Panc1 (cell line): ENCODE results near the gene ATRNL1.

Experiments
- CTCF ChIP-seq: fragments of 450-650 bp; IDR thresholded peaks from 2 replicates; pipeline ENCODE4 v1.5.1; 2017; ENCODE audit warnings: mild to moderate bottlenecking
- REST ChIP-seq, 2 experiments: IDR thresholded peaks; 2 replicates each; pipeline ENCODE4 v1.6.1; 2011 to 2012; ENCODE audit warnings: low read depth in 2 of 2, control low read depth in 1 of 2, low read length in 1 of 2, mild to moderate bottlenecking in 1 of 2, moderate library complexity in 1 of 2; ENCODE audit not compliant: insufficient read depth in 1 of 2
- SIN3A ChIP-seq: IDR thresholded peaks from 2 replicates; pipeline ENCODE4 v1.6.1; 2012; ENCODE audit warnings: low read depth, mild to moderate bottlenecking, low read length, moderate library complexity, borderline replicate concordance; ENCODE audit not compliant: insufficient read depth
- TCF7L2 ChIP-seq: IDR thresholded peaks from 2 replicates; pipeline ENCODE4 v1.6.1; 2011; ENCODE audit warnings: mild to moderate bottlenecking, low read depth, low read length, inconsistent platforms

- TF ChIP-seq CTCF, result no peak
- TF ChIP-seq REST (IDR thresholded peaks at IDR 0.05; ENCODE audit: insufficient read depth in 1 of 2, low read depth in 2 of 2, low read length in 1 of 2), result no peak
- TF ChIP-seq SIN3A, result no peak
- no peak for TF ChIP-seq TCF7L2
These were observed 753.4 kb downstream of the ATRNL1 start for GRCh38 chr10:115846528-115846927.
